ENCODE results near the gene GATB. TPM values are rescaled to one million over a fixed set of nuclear protein-coding genes. Genes with fewer than 3 reads are reported as not detected.

Gene GATB
- total and polyA plus RNA-seq, 2 of the 4 experiments (the other 2 are of a cell fraction) = 18.7 to 20.3 TPM

DNA sequence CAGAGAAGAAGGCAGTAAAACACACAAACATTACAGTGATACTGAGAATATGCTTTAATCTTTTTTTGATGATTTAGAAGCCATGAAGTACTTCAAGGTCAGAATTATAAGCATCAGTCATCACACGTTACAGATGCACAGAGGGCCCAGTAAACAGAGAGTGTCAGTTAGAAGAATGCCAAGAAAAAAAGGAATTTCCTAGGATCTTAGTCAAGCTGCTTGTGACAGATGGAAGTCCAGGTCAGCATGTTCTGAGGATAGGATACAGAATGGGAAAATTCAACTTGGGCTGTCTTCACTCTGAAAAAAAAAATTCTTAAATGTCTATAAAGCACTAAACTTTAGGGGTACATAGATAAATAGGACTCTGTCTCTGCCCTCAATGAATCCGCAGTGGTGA is 38.9 kb downstream of the GATB start:
- Histone ChIP-seq H4K91ac (ENCODE audit: insufficient read depth, low read depth, low read length) (no peak overlapping the region), H2BK20ac (ENCODE audit: low read depth, low read length) (no peak overlapping the region), H3K23ac (ENCODE audit: low read depth, low read length) (no peak overlapping the region), H2BK120ac (ENCODE audit: low read depth, low read length) (no peak overlapping the region), H3K4me2 (ENCODE audit: low read depth, low read length) (no peak overlapping the region), H2BK5ac (ENCODE audit: low read depth, low read length, poor library complexity, severe bottlenecking) (no peak overlapping the region), H3K4ac (ENCODE audit: low read depth, low read length) (no peak overlapping the region), H3K79me1 (ENCODE audit: low read depth in 1 of 2, low read length in 2 of 2) (peaks cover 0 to 4% of the 10 kb centered on the region in 2 experiments; a peak in 2 of 4 replicates), H4K8ac (ENCODE audit: low read depth in 2 of 2, low read length in 2 of 2) (no peak overlapping the region), H3K36me3 (ENCODE audit: control insufficient read depth, insufficient read depth, low read length) (no peaks in the 10 kb centered on the region), H3K27me3 (ENCODE audit: control insufficient read depth, insufficient read depth, low read length) (no peaks in the 10 kb centered on the region), H3K9me3 (ENCODE audit: control insufficient read depth, insufficient read depth, low read length) (no peaks in the 10 kb centered on the region), H3K9me1 (ENCODE audit: insufficient read depth, low read length) (peaks cover 3% of the 10 kb centered on the region; the same call in 1 of the 2 replicates), H3K4me1 (ENCODE audit: control insufficient read depth, insufficient read depth, low read length) (no peaks in the 10 kb centered on the region), H3K56ac (ENCODE audit: extremely low read depth, insufficient read depth, low read length) (no peak overlapping the region), H2BK15ac (ENCODE audit: low read depth, low read length) (no peak overlapping the region), H4K20me1 (ENCODE audit: insufficient read depth, low read length) (no peaks in the 10 kb centered on the region), H2AFZ (replicated peaks; ENCODE audit: low read length, poor library complexity) (no peak overlapping the region), H2AK5ac (ENCODE audit: low read depth, low read length) (no peak overlapping the region), H3K9ac (ENCODE audit: low read depth, low read length) (no peak overlapping the region), H2AK9ac (replicated peaks; ENCODE audit: low read depth, low read length, poor library complexity) (no peak overlapping the region), H3K27ac (ENCODE audit: insufficient read depth, low read length) (no peak overlapping the region), H4K5ac (ENCODE audit: low read depth, low read length) (no peak overlapping the region), H3K18ac (ENCODE audit: low read depth, low read length) (no peak overlapping the region), H3K14ac (replicated peaks; ENCODE audit: low read depth, low read length) (no peak overlapping the region), H3K4me3 (ENCODE audit: insufficient read depth, low read depth, low read length) (no peak overlapping the region)
- in situ Hi-C loops (cut with MboI; ENCODE audit: low sequenced_read_pairs) (no loop called here), intact Hi-C loops (cut with micrococcal nuclease) (no loop called here), dilution Hi-C loops (cut with HindIII; ENCODE audit: low sequenced_read_pairs, unreplicated experiment) (no loop called here)
- ChIA-PET CTCF (no interaction called here), POLR2A (ENCODE audit: unreplicated experiment) (no interaction called here)
- TF ChIP-seq NFE2L2 (IDR thresholded peaks at IDR 0.05; ENCODE audit: low read depth, low read length) (no peak), FOS (IDR thresholded peaks at IDR 0.05; ENCODE audit: low read depth, low read length) (no peak), MXI1 (IDR thresholded peaks at IDR 0.05; ENCODE audit: borderline replicate concordance, low read depth, low read length) (no peak), RAD21 (IDR thresholded peaks at IDR 0.05; ENCODE audit: low read length) (no peak), RCOR1 (IDR thresholded peaks at IDR 0.05; ENCODE audit: insufficient replicate concordance, low read length) (no peak), POLR2A (IDR thresholded peaks at IDR 0.05; ENCODE audit: low read depth, low read length) (no peak), BHLHE40 (IDR thresholded peaks at IDR 0.05; ENCODE audit: low read depth, low read length) (no peak), MAZ (IDR thresholded peaks at IDR 0.05; ENCODE audit: borderline replicate concordance, low read depth, low read length) (no peak), SMC3 (IDR thresholded peaks at IDR 0.05; ENCODE audit: low read depth, low read length) (no peak), CEBPB (IDR thresholded peaks at IDR 0.05; ENCODE audit: low read depth, low read length) (no peak), MAFK (IDR thresholded peaks at IDR 0.05; ENCODE audit: low read depth, low read length) (no peak), CHD1 (IDR thresholded peaks at IDR 0.05; ENCODE audit: low read depth, low read length) (no peak), RFX5 (IDR thresholded peaks at IDR 0.05; ENCODE audit: low read depth, low read length) (no peak)
- TF ChIP-seq, protein P1, sequence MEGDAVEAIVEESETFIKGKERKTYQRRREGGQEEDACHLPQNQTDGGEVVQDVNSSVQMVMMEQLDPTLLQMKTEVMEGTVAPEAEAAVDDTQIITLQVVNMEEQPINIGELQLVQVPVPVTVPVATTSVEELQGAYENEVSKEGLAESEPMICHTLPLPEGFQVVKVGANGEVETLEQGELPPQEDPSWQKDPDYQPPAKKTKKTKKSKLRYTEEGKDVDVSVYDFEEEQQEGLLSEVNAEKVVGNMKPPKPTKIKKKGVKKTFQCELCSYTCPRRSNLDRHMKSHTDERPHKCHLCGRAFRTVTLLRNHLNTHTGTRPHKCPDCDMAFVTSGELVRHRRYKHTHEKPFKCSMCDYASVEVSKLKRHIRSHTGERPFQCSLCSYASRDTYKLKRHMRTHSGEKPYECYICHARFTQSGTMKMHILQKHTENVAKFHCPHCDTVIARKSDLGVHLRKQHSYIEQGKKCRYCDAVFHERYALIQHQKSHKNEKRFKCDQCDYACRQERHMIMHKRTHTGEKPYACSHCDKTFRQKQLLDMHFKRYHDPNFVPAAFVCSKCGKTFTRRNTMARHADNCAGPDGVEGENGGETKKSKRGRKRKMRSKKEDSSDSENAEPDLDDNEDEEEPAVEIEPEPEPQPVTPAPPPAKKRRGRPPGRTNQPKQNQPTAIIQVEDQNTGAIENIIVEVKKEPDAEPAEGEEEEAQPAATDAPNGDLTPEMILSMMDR (conservative IDR thresholded peaks at IDR 0.05; ENCODE audit: low read depth, low read length) = no peak
- TF ChIP-seq, protein P2, sequence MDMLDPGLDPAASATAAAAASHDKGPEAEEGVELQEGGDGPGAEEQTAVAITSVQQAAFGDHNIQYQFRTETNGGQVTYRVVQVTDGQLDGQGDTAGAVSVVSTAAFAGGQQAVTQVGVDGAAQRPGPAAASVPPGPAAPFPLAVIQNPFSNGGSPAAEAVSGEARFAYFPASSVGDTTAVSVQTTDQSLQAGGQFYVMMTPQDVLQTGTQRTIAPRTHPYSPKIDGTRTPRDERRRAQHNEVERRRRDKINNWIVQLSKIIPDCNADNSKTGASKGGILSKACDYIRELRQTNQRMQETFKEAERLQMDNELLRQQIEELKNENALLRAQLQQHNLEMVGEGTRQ (IDR thresholded peaks at IDR 0.05; ENCODE audit: low read depth, low read length) = no peak
- TF ChIP-seq, protein P3, sequence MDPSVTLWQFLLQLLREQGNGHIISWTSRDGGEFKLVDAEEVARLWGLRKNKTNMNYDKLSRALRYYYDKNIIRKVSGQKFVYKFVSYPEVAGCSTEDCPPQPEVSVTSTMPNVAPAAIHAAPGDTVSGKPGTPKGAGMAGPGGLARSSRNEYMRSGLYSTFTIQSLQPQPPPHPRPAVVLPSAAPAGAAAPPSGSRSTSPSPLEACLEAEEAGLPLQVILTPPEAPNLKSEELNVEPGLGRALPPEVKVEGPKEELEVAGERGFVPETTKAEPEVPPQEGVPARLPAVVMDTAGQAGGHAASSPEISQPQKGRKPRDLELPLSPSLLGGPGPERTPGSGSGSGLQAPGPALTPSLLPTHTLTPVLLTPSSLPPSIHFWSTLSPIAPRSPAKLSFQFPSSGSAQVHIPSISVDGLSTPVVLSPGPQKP (IDR thresholded peaks at IDR 0.05; ENCODE audit: borderline replicate concordance, low read depth, low read length) = no peak
- no TSS peak for BruUV-seq (replicated peaks)
- no CpG with 5 or more reads among the region's 2 CpGs for WGBS, 2 experiments (ENCODE audit: extremely low coverage in 2 of 2, insufficient read length in 1 of 2)
- DNase-seq (no peak), ATAC-seq (ENCODE audit: low read depth) (no peak)

Measured in IMR-90 (cell line).